Kidney (tissue), 14 donors: ENCODE data around the gene SPINT1. TPM values are rescaled to one million over a fixed set of nuclear protein-coding genes. Genes with fewer than 3 reads are reported as not detected.

Source experiments
- DNase-seq, 5 donors: peaks; one replicate each; pipeline ENCODE4 v3.0.0-alpha.2; 2013 to 2020
- FAIRE-seq: peaks from 2 replicates; lab custom pipeline; 2012; peaks lifted over from hg19 to GRCh38; lab: Jason Lieb, UNC
- H3K27ac ChIP-seq, 2 donors: one replicate each; pipeline ENCODE4 v1.7.0; 2013; ENCODE audit warnings: low read depth in 2 of 2, low read length in 2 of 2, inconsistent platforms in 1 of 2
- H3K27me3 ChIP-seq: one replicate; pipeline ENCODE4 v1.7.1; 2013; ENCODE audit warnings: low read length, inconsistent platforms; ENCODE audit not compliant: control insufficient read depth, insufficient read depth
- H3K36me3 ChIP-seq, 3 donors: one replicate each; pipeline versions ENCODE4 v1.7.0 to v1.7.1; 2013; ENCODE audit warnings: low read length in 3 of 3, control low read depth in 1 of 3, inconsistent platforms in 1 of 3; ENCODE audit not compliant: insufficient read depth in 3 of 3, control insufficient read depth in 2 of 3
- H3K4me1 ChIP-seq, 3 donors: one replicate each; pipeline versions ENCODE4 v1.7.0 to v1.7.1; 2013; ENCODE audit warnings: low read length in 3 of 3, inconsistent platforms in 1 of 3, low read depth in 1 of 3; ENCODE audit not compliant: control insufficient read depth in 2 of 3, insufficient read depth in 2 of 3
- H3K4me3 ChIP-seq, 3 donors: one replicate each; pipeline versions ENCODE4 v1.7.0 to v1.8.1; 2013; ENCODE audit warnings: low read length in 3 of 3, control low read depth in 1 of 3, inconsistent platforms in 1 of 3
- H3K9ac ChIP-seq, 3 donors: one replicate each; pipeline versions ENCODE4 v1.7.0 to v1.7.1; 2013; ENCODE audit warnings: low read length in 3 of 3, control low read depth in 1 of 3, inconsistent platforms in 1 of 3
- H3K9me3 ChIP-seq, 3 donors: one replicate each; pipeline versions ENCODE4 v1.7.0 to v1.7.1; 2013; ENCODE audit warnings: low read length in 3 of 3, control low read depth in 1 of 3, inconsistent platforms in 1 of 3; ENCODE audit not compliant: control insufficient read depth in 2 of 3, insufficient read depth in 1 of 3
- CTCF ChIP-seq: IDR thresholded peaks from 3 replicates; pipeline ENCODE4 v1.5.1; 2012; ENCODE audit warnings: mild to moderate bottlenecking, moderate library complexity, borderline replicate concordance; ENCODE audit not compliant: insufficient read depth; ENCODE audit errors: extremely low read depth
- intact Hi-C: fragments of 100-400 bp; cut with DNase I; formaldehyde crosslinking; loops from one replicate; pipeline ENCODE4 v1.11.1; 2022
- polyA plus RNA-seq: library from polyadenylated mRNA; stranded (reverse); fragments of 350-450 nt; fragmentation: Illumina TruSeq; extraction: RNeasy Lipid Tissue Mini Kit (QIAGEN cat#74804); gene quantifications from one replicate; pipeline ENCODE4 v1.2.3, GENCODE V29; 2014; ENCODE audit warnings: low read depth, low replicate concordance; ENCODE audit not compliant: insufficient read depth
- total RNA-seq: library from RNA; stranded (reverse); fragmentation: NEBNext Ultra II Directional; extraction: Animal tissue kit (Norgen Biotek cat#: 25700); gene quantifications from one replicate; pipeline ENCODE4 v1.2.1, GENCODE V29; 2021
- donor health status: control.
- donor health status: control.
- donor health status: control.
- donor health status: control.
- donor health status: control.
- donor health status: DM: yes; HTN: yes; CAD: no.
- donor health status: Normal renal cell carcinoma (clear cell type).

SPINT1 gene
- total and polyA plus RNA-seq, 2 donors from 2014 or later, result 112 to 114 TPM

GRCh38 chr15:40854161-40854560 is 10.3 kb downstream of the SPINT1 start:
- Histone ChIP-seq H3K27ac (no peak overlapping the region), H3K4me3 (no peak overlapping the region), H3K27me3 (no peaks in the 10 kb centered on the region), H3K9me3 (no peaks in the 10 kb centered on the region), H3K36me3 (peaks cover 0 to 34% (median 19%) of the 10 kb centered on the region in 3 donors), H3K9ac (no peak overlapping the region), H3K4me1 (peaks cover 0 to under 1% (median 0%) of the 10 kb centered on the region in 3 donors)
- intact Hi-C loops, result no loop called here
- no peak for TF ChIP-seq CTCF
- FAIRE-seq (no peak), DNase-seq (peak in 1 of 5 donors; percentile 42)

- Histone ChIP-seq H3K36me3 (peaks cover 0 to 34% (median 17%) of the 10 kb centered on the region in 3 donors), H3K27ac (no peak overlapping the region)
These were observed 11.9 kb downstream of the SPINT1 start for GRCh38 chr15:40855706-40856234.

GRCh38 chr15:40856746-40857145 is 12.9 kb downstream of the SPINT1 start:
- FAIRE-seq (no peak), DNase-seq (peak in 1 of 5 donors; percentile 53)
- no peak overlapping the region for H3K4me3 ChIP-seq
- H3K9me3 ChIP-seq, result no peaks in the 10 kb centered on the region
- H3K27ac ChIP-seq, result no peak overlapping the region
- no peaks in the 10 kb centered on the region for H3K27me3 ChIP-seq
- no peak overlapping the region for H3K9ac ChIP-seq
- H3K36me3 ChIP-seq, result peaks cover 0 to 34% (median 17%) of the 10 kb centered on the region in 3 donors
- TF ChIP-seq CTCF, result no peak
- intact Hi-C loops, result no loop called here
- H3K4me1 ChIP-seq, result peaks cover 0 to 3% (median 0%) of the 10 kb centered on the region in 3 donors

More at GRCh38 chr15:40855706-40856234, 11.9 kb downstream of the SPINT1 start:
- Histone ChIP-seq H3K9ac (no peak overlapping the region), H3K4me1 (peaks cover 0 to 3% (median 0%) of the 10 kb centered on the region in 3 donors), H3K27me3 (no peaks in the 10 kb centered on the region), H3K4me3 (no peak overlapping the region), H3K9me3 (no peaks in the 10 kb centered on the region)
- intact Hi-C loops, result no loop called here
- peak in 1 of 5 donors; percentile 46 for DNase-seq
- TF ChIP-seq CTCF, result no peak
- no peak for FAIRE-seq
